HepG2 (cell line): ENCODE results near the gene DPH2. TPM values are rescaled to one million over a fixed set of nuclear protein-coding genes. Genes with fewer than 3 reads are reported as not detected.

Experiments used
- ATAC-seq: fragments of 200-7000 bp; cut with Tn5 transposase; 3 replicates; pipeline ENCODE4 v1.9.1; 2020; ENCODE audit warnings: mild to moderate bottlenecking, moderate library complexity
- BruUV-seq: library from RNA; stranded (reverse); fragments of 400-500 nt; replicated peaks from 2 replicates; lab custom pipeline; 2021; lab: Mats Ljungman, UMichigan
- CTCF ChIA-PET: fragments of 300-600 bp; formaldehyde crosslinking; extraction: SDS; loops from one replicate; lab custom pipeline; 2021; ENCODE audit warnings: low total read pairs, inconsistent platforms, low intra/inter-chr PET ratio; lab: Yijun Ruan, JAX
- POLR2A ChIA-PET: fragments of 350-600 bp; sonication (Branson Sonifier 250); formaldehyde crosslinking; loops from one replicate; lab custom pipeline; 2020; ENCODE audit warnings: antibody characterized with exemption, inconsistent platforms; lab: Yijun Ruan, JAX
- DNase-seq: peaks from one replicate; pipeline ENCODE4 v3.0.0-alpha.2; 2015; ENCODE audit warnings: low spot score
- FAIRE-seq: peaks from 3 replicates; lab custom pipeline; 2011; peaks lifted over from hg19 to GRCh38; lab: Jason Lieb, UNC
- H2AFZ ChIP-seq: one replicate; pipeline ENCODE4 v1.6.1; 2011; ENCODE audit warnings: low read length, inconsistent platforms
- H3K27ac ChIP-seq: fragments of 300-600 bp; 3 replicates; pipeline ENCODE4 v1.8.0; 2011; ENCODE audit warnings: mixed run types, mild to moderate bottlenecking, mixed read lengths, low read length, inconsistent platforms; ENCODE audit not compliant: insufficient read depth; ENCODE audit errors: extremely low read length
- H3K27me3 ChIP-seq, 2 experiments: fragments of 200-600 bp in 1 of 2; 2 replicates in 1 of 2; 3 replicates in 1 of 2; pipeline versions ENCODE4 v1.6.0 to v1.8.0; 2011; ENCODE audit warnings: low read length in 2 of 2, mild to moderate bottlenecking in 2 of 2, moderate library complexity in 2 of 2, inconsistent platforms in 1 of 2; ENCODE audit not compliant: insufficient read depth in 2 of 2, control insufficient read depth in 1 of 2
- H3K36me3 ChIP-seq, 2 experiments: fragments of 200-600 bp in 1 of 2; replicated peaks in 1 of 2; 2 replicates in 1 of 2; 3 replicates in 1 of 2; pipeline versions ENCODE4 v1.5.1 to v1.8.0; 2011; ENCODE audit warnings: low read length in 2 of 2, inconsistent platforms in 1 of 2; ENCODE audit not compliant: insufficient read depth in 2 of 2, control insufficient read depth in 1 of 2
- H3K4me1 ChIP-seq: 2 replicates; pipeline ENCODE4 v1.5.1; 2012; ENCODE audit warnings: low read length, inconsistent platforms; ENCODE audit not compliant: insufficient read depth
- H3K4me2 ChIP-seq: 2 replicates; pipeline ENCODE4 v1.6.0; 2011; ENCODE audit warnings: low read depth, low read length, inconsistent platforms
- H3K4me3 ChIP-seq, 3 experiments: fragments of 200-600 bp in 1 of 3; sonication (generic), shearing (Covaris generic) in 1 of 3; replicated peaks in 1 of 3; 2 replicates each; pipeline ENCODE4 v1.5.1; 2011 to 2016; ENCODE audit warnings: low read length in 3 of 3, inconsistent platforms in 2 of 3, low read depth in 2 of 3, mild to moderate bottlenecking in 2 of 3, control low read depth in 1 of 3, mixed read lengths in 1 of 3; ENCODE audit not compliant: insufficient read depth in 1 of 3
- H3K79me2 ChIP-seq: one replicate; pipeline ENCODE4 v1.6.1; 2011; ENCODE audit warnings: low read length, inconsistent platforms; ENCODE audit not compliant: insufficient read depth
- H3K9ac ChIP-seq: 2 replicates; pipeline ENCODE4 v1.6.0; 2011; ENCODE audit warnings: mild to moderate bottlenecking, low read depth, low read length, inconsistent platforms; ENCODE audit not compliant: insufficient read depth
- H3K9me3 ChIP-seq: 2 replicates; pipeline ENCODE4 v1.5.1; 2012; ENCODE audit warnings: mild to moderate bottlenecking, low read length
- H4K20me1 ChIP-seq: 2 replicates; pipeline ENCODE4 v1.6.0; 2011; ENCODE audit warnings: inconsistent platforms, mild to moderate bottlenecking, low read length, moderate library complexity; ENCODE audit not compliant: insufficient read depth
- CAMTA2 ChIP-seq: sonication (generic); formaldehyde crosslinking; IDR thresholded peaks from 2 replicates; pipeline ENCODE4 v1.4.0; 2020; ENCODE audit warnings: mild to moderate bottlenecking, missing genetic modification reagents, borderline replicate concordance
- CBX2 ChIP-seq, 2 experiments: fragments of 200-600 bp in 1 of 2; sonication (generic); formaldehyde crosslinking in 1 of 2; IDR thresholded peaks; 2 replicates each; pipeline versions ENCODE4 v1.7.0 to v1.8.1; 2018 to 2022; ENCODE audit warnings: low read depth in 2 of 2, low read length in 1 of 2, mild to moderate bottlenecking in 1 of 2, missing genetic modification reagents in 1 of 2
- EED ChIP-seq: sonication (generic); formaldehyde crosslinking; IDR thresholded peaks from 2 replicates; pipeline ENCODE4 v1.5.0; 2020; ENCODE audit warnings: mild to moderate bottlenecking, missing genetic modification reagents
- NBN ChIP-seq: fragments of 450-650 bp; conservative IDR thresholded peaks from 2 replicates; pipeline ENCODE4 v1.6.1; 2017
- SUZ12 ChIP-seq: fragments of 150-350 bp; IDR thresholded peaks from 2 replicates; pipeline ENCODE4 v1.6.1; 2014; ENCODE audit warnings: low read depth, low read length
- ZBTB3 ChIP-seq: sonication (generic); formaldehyde crosslinking; IDR thresholded peaks from 2 replicates; pipeline ENCODE4 v1.4.0; 2020; ENCODE audit warnings: low read depth, mild to moderate bottlenecking, moderate library complexity, missing genetic modification reagents, borderline replicate concordance
- WGBS: methylation state at CpG from one replicate; pipeline ENCODE4 v1.1.6; 2017; ENCODE audit warnings: low lambda C conversion rate; 5-methylcytosine and 5-hydroxymethylcytosine counted together
- in situ Hi-C: cut with HindIII; loops from 2 replicates; pipeline ENCODE4 v1.10.0; 2017; ENCODE audit warnings: low pct_unique_long_range_greater_than_20kb; ENCODE audit not compliant: extremely low pct_ligation_motif_present
- intact Hi-C: fragments of 100-400 bp; cut with micrococcal nuclease; formaldehyde crosslinking; loops from one replicate; pipeline ENCODE4 v1.10.0; 2022; ENCODE audit not compliant: unreplicated experiment
- polyA plus RNA-seq, 8 experiments: library from polyadenylated mRNA; depleted of rRNA in 3 of 8; stranded (reverse) in 7 of 8; unstranded in 1 of 8; fragments of >200 nt; fragmentation: Illumina TruSeq in 4 of 8; extraction: Trizol in 4 of 8; gene quantifications; 2 replicates each; pipeline versions ENCODE4 v1.2.1 to v1.2.3, GENCODE V29; 2011 to 2016; ENCODE audit warnings: low read depth in 4 of 8, missing spikeins in 1 of 8, mixed read lengths in 1 of 8; ENCODE audit not compliant: insufficient read depth in 1 of 8
- total RNA-seq, 5 experiments: library from RNA; depleted of rRNA; stranded (reverse); fragments of >200 nt; fragmentation: Illumina TruSeq; extraction: Trizol; gene quantifications; 2 replicates each; pipeline ENCODE4 v1.2.3, GENCODE V29; 2016; ENCODE audit warnings: low read depth in 1 of 5
- TF ChIP-seq, protein P1 (sequence below): sonication (generic); formaldehyde crosslinking; IDR thresholded peaks from 2 replicates; pipeline ENCODE4 v1.4.0; 2020; ENCODE audit warnings: missing genetic modification reagents
- TF ChIP-seq, protein P2 (sequence below): sonication (generic); formaldehyde crosslinking; IDR thresholded peaks from 2 replicates; pipeline ENCODE4 v1.4.0; 2020; ENCODE audit warnings: missing genetic modification reagents
- TF ChIP-seq, protein P3 (sequence below): fragments of 450-650 bp; IDR thresholded peaks from 2 replicates; pipeline ENCODE4 v1.6.1; 2017; ENCODE audit warnings: mild to moderate bottlenecking

DPH2 gene
- total and polyA plus RNA-seq, 2 of the 13 experiments (the other 11 are each of a cell fraction or from before 2014, with no cell fraction given): 32.2 to 38.3 TPM

DNA sequence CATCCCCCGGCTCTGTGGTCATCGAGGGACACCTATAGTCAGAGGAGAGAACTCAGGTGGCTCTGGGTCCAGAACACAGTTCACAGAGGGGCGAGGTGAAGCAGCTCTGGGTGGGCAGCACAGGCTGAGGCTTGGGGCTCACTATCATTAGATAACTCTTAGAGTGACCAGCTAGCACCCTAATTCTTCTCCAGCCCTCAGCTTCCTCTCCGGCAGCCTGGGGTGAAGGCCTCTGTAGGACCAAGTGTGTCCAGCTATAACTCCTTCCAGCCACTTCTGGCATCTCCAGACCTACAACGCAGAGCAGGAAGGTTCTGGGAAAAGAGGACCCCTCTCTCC lies 34.9 kb upstream of the DPH2 start (continued):
- TF ChIP-seq, protein P1, sequence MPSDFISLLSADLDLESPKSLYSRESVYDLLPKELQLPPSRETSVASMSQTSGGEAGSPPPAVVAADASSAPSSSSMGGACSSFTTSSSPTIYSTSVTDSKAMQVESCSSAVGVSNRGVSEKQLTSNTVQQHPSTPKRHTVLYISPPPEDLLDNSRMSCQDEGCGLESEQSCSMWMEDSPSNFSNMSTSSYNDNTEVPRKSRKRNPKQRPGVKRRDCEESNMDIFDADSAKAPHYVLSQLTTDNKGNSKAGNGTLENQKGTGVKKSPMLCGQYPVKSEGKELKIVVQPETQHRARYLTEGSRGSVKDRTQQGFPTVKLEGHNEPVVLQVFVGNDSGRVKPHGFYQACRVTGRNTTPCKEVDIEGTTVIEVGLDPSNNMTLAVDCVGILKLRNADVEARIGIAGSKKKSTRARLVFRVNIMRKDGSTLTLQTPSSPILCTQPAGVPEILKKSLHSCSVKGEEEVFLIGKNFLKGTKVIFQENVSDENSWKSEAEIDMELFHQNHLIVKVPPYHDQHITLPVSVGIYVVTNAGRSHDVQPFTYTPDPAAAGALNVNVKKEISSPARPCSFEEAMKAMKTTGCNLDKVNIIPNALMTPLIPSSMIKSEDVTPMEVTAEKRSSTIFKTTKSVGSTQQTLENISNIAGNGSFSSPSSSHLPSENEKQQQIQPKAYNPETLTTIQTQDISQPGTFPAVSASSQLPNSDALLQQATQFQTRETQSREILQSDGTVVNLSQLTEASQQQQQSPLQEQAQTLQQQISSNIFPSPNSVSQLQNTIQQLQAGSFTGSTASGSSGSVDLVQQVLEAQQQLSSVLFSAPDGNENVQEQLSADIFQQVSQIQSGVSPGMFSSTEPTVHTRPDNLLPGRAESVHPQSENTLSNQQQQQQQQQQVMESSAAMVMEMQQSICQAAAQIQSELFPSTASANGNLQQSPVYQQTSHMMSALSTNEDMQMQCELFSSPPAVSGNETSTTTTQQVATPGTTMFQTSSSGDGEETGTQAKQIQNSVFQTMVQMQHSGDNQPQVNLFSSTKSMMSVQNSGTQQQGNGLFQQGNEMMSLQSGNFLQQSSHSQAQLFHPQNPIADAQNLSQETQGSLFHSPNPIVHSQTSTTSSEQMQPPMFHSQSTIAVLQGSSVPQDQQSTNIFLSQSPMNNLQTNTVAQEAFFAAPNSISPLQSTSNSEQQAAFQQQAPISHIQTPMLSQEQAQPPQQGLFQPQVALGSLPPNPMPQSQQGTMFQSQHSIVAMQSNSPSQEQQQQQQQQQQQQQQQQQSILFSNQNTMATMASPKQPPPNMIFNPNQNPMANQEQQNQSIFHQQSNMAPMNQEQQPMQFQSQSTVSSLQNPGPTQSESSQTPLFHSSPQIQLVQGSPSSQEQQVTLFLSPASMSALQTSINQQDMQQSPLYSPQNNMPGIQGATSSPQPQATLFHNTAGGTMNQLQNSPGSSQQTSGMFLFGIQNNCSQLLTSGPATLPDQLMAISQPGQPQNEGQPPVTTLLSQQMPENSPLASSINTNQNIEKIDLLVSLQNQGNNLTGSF (CRISPR knock-in tag): no peak
- TF ChIP-seq, protein P2, sequence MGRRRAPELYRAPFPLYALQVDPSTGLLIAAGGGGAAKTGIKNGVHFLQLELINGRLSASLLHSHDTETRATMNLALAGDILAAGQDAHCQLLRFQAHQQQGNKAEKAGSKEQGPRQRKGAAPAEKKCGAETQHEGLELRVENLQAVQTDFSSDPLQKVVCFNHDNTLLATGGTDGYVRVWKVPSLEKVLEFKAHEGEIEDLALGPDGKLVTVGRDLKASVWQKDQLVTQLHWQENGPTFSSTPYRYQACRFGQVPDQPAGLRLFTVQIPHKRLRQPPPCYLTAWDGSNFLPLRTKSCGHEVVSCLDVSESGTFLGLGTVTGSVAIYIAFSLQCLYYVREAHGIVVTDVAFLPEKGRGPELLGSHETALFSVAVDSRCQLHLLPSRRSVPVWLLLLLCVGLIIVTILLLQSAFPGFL: no peak
- TF ChIP-seq SUZ12: no peak

DNA sequence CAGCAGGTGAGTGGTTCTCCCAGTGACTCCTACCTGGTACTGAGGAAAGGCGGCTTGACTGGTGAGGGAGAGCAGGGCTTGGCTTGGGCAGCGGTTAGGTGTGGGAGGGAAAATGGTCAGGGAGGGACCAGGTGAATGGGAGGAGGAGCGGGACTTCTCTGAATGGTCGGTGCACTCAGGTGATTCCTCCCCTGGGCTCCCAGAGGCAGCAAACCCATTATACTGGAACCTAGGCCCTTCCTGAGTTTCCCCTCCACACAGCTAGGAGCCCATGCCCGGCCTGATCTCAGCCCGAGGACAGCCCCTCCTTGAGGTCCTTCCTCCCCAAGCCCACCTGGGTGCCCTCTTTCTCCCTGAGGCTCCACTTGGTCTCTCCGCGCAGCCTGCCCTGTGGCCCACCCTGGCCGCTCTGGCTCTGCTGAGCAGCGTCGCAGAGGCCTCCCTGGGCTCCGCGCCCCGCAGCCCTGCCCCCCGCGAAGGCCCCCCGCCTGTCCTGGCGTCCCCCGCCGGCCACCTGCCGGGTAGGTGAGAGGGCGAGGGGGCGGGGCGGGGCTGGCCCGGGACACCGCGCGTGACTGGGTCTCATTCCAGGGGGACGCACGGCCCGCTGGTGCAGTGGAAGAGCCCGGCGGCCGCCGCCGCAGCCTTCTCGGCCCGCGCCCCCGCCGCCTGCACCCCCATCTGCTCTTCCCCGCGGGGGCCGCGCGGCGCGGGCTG lies 33.9 kb upstream of the DPH2 start:
- H3K9ac ChIP-seq: peak overlapping the region; percentile 49
- ATAC-seq (peak; percentile 8), FAIRE-seq (no peak), DNase-seq (no peak)
- peak overlapping the region; percentile 99 for H3K4me2 ChIP-seq
- no peaks in the 10 kb centered on the region for H4K20me1 ChIP-seq
- in situ Hi-C loops (no loop called here), intact Hi-C loops (loop anchor here (1.0 to 10.0 kb wide), 2 partner anchors 10 to 99 kb away; partner anchors contain the start of genes IPO13 and SLC6A9)
- 5% methylated on average over 6 of the region's 48 CpGs for WGBS
- no TSS peak for BruUV-seq
- H3K4me1 ChIP-seq: peaks cover 39% of the 10 kb centered on the region
- no peak overlapping the region for H2AFZ ChIP-seq
- POLR2A ChIA-PET: interaction anchor here (1.3 to 4.3 kb wide), 5 partner anchors 12 to 172 kb away, joined by 5 to 38 read pairs (median 8); partner anchors contain the start of genes ATP6V0B, DPH2, IPO13 and SLC6A9
- H3K36me3 ChIP-seq: no peaks in the 10 kb centered on the region
- no peaks in the 10 kb centered on the region for H3K79me2 ChIP-seq
- H3K9me3 ChIP-seq: no peaks in the 10 kb centered on the region
- peak overlapping the region; percentile 27 for H3K27ac ChIP-seq
- H3K4me3 ChIP-seq: peak overlapping the region; percentile 50 to 84 (median 61)
- no peaks in the 10 kb centered on the region for H3K27me3 ChIP-seq
- CTCF ChIA-PET: interaction anchor here (4.6 kb wide), 1 partner anchor 172 kb away, joined by 44 read pairs; no protein-coding TSS in a partner anchor
- TF ChIP-seq CAMTA2 (CRISPR knock-in tag) (0 out of 2 replicates have a peak, but pooled peaks have one; percentile 51), NBN (no peak), EED (0 out of 2 replicates have a peak, but pooled peaks have one; percentile 39), CBX2 (IDR thresholded peaks at IDR 0.05; ENCODE audit: low read depth, low read length) (no peak), CBX2 (CRISPR knock-in tag; IDR thresholded peaks at IDR 0.05; ENCODE audit: low read depth) (no peak), ZBTB3 (no peak)
- TF ChIP-seq, protein P3, sequence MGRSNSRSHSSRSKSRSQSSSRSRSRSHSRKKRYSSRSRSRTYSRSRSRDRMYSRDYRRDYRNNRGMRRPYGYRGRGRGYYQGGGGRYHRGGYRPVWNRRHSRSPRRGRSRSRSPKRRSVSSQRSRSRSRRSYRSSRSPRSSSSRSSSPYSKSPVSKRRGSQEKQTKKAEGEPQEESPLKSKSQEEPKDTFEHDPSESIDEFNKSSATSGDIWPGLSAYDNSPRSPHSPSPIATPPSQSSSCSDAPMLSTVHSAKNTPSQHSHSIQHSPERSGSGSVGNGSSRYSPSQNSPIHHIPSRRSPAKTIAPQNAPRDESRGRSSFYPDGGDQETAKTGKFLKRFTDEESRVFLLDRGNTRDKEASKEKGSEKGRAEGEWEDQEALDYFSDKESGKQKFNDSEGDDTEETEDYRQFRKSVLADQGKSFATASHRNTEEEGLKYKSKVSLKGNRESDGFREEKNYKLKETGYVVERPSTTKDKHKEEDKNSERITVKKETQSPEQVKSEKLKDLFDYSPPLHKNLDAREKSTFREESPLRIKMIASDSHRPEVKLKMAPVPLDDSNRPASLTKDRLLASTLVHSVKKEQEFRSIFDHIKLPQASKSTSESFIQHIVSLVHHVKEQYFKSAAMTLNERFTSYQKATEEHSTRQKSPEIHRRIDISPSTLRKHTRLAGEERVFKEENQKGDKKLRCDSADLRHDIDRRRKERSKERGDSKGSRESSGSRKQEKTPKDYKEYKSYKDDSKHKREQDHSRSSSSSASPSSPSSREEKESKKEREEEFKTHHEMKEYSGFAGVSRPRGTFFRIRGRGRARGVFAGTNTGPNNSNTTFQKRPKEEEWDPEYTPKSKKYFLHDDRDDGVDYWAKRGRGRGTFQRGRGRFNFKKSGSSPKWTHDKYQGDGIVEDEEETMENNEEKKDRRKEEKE: no peak
